B cell (primary cell): ENCODE measurements around the gene PDZRN4. TPM values are rescaled to one million over a fixed set of nuclear protein-coding genes. Genes with fewer than 3 reads are reported as not detected.

Experiments
- ATAC-seq: fragments of 200-7000 bp; cut with Tn5 transposase; one replicate; pipeline ENCODE4 v1.10.0; 2021; ENCODE audit warnings: low read depth, mild to moderate bottlenecking, moderate number of reproducible peaks, moderate library complexity
- CTCF ChIA-PET: fragments of 350-600 bp; sonication (Branson Sonifier 250); formaldehyde crosslinking; loops from one replicate; lab custom pipeline; 2021; ENCODE audit warnings: antibody characterized with exemption, inconsistent platforms; lab: Charles Lee
- POLR2A ChIA-PET: fragments of 350-600 bp; sonication (Branson Sonifier 250); formaldehyde crosslinking; loops from one replicate; lab custom pipeline; 2021; ENCODE audit warnings: antibody characterized with exemption; lab: Charles Lee
- DNase-seq: peaks from one replicate; pipeline ENCODE4 v3.0.0; 2013
- H2AFZ ChIP-seq: 2 replicates; pipeline ENCODE4 v1.6.1; 2012; ENCODE audit warnings: mild to moderate bottlenecking, low read depth, low read length; ENCODE audit not compliant: insufficient read depth, poor library complexity, severe bottlenecking
- H3K27ac ChIP-seq, 2 donors: 1 replicate in 1 of 2; 2 replicates in 1 of 2; pipeline ENCODE4 v1.5.1; 2012 to 2013; ENCODE audit warnings: low read length in 2 of 2, mild to moderate bottlenecking in 2 of 2, moderate library complexity in 1 of 2
- H3K27me3 ChIP-seq, 4 experiments: fragments of 200-600 bp in 1 of 4; sonication (generic) in 1 of 4; replicated peaks in 1 of 4; 1 replicate in 2 of 4; 2 replicates in 2 of 4; pipeline versions ENCODE4 v1.6.1 to v1.7.0; 2013 to 2016; ENCODE audit warnings: low read length in 3 of 4, mild to moderate bottlenecking in 2 of 4, mixed read lengths in 1 of 4, moderate library complexity in 1 of 4; ENCODE audit not compliant: insufficient read depth in 4 of 4, control insufficient read depth in 3 of 4; ENCODE audit errors: control extremely low read depth in 1 of 4
- H3K36me3 ChIP-seq, 2 experiments: replicated peaks in 1 of 2; 1 replicate in 1 of 2; 2 replicates in 1 of 2; pipeline versions ENCODE4 v1.6.1 to v1.7.1; 2013; ENCODE audit warnings: low read length in 1 of 2; ENCODE audit not compliant: insufficient read depth in 2 of 2, control insufficient read depth in 1 of 2; ENCODE audit errors: control extremely low read depth in 1 of 2, extremely low read depth in 1 of 2
- H3K4me1 ChIP-seq, 2 donors: fragments of 200-600 bp in 1 of 2; sonication (generic) in 1 of 2; 1 replicate in 1 of 2; 2 replicates in 1 of 2; pipeline versions ENCODE4 v1.5.1 to v1.6.1; 2013 to 2017; ENCODE audit warnings: low read length in 2 of 2; ENCODE audit not compliant: control insufficient read depth in 2 of 2, insufficient read depth in 2 of 2
- H3K4me2 ChIP-seq: replicated peaks from 2 replicates; pipeline ENCODE3; 2012; ENCODE audit warnings: mild to moderate bottlenecking, low read depth, low read length; ENCODE audit not compliant: poor library complexity, severe bottlenecking
- H3K4me3 ChIP-seq, 5 experiments: fragments of 200-600 bp in 1 of 5; sonication (generic) in 1 of 5; 1 replicate in 3 of 5; 2 replicates in 2 of 5; pipeline versions ENCODE4 v1.5.1 to v1.7.0; 2011 to 2016; ENCODE audit warnings: low read length in 4 of 5, mild to moderate bottlenecking in 4 of 5, low read depth in 2 of 5, control low read depth in 1 of 5, moderate library complexity in 1 of 5; ENCODE audit not compliant: insufficient read depth in 1 of 5; ENCODE audit errors: control extremely low read depth in 1 of 5, extremely low read depth in 1 of 5
- H3K79me2 ChIP-seq: fragments of 200-600 bp; sonication (generic); one replicate; pipeline ENCODE4 v1.6.0; 2016; ENCODE audit warnings: low read length; ENCODE audit not compliant: control insufficient read depth, insufficient read depth
- H3K9ac ChIP-seq: fragments of 200-600 bp; sonication (generic); 2 replicates; pipeline ENCODE4 v1.6.1; 2017; ENCODE audit warnings: mild to moderate bottlenecking, low read length, moderate library complexity
- H3K9me3 ChIP-seq, 3 donors: one replicate each; pipeline versions ENCODE4 v1.6.1 to v1.7.1; 2013; ENCODE audit warnings: low read length in 2 of 3; ENCODE audit not compliant: control insufficient read depth in 2 of 3, insufficient read depth in 1 of 3; ENCODE audit errors: control extremely low read depth in 1 of 3
- H4K20me1 ChIP-seq: 2 replicates; pipeline ENCODE4 v1.6.0; 2012; ENCODE audit warnings: mild to moderate bottlenecking, low read length; ENCODE audit not compliant: insufficient read depth, control insufficient read depth, poor library complexity, severe bottlenecking
- H3K27ac Mint-ChIP-seq: one replicate; pipeline ENCODE4 v1.8.0; 2021; ENCODE audit warnings: mixed read lengths
- H3K27me3 Mint-ChIP-seq: one replicate; pipeline ENCODE4 v1.8.0; 2021; ENCODE audit warnings: mixed read lengths
- H3K4me1 Mint-ChIP-seq: one replicate; pipeline ENCODE4 v1.8.0; 2021; ENCODE audit warnings: mixed read lengths
- H3K4me3 Mint-ChIP-seq: one replicate; pipeline ENCODE4 v1.8.0; 2021; ENCODE audit warnings: mixed read lengths
- H3K9me3 Mint-ChIP-seq: one replicate; pipeline ENCODE4 v1.8.0; 2022; ENCODE audit warnings: mixed read lengths; ENCODE audit not compliant: insufficient read depth
- EZH2 ChIP-seq: IDR thresholded peaks from 2 replicates; pipeline ENCODE4 v1.6.1; 2012; ENCODE audit warnings: borderline replicate concordance, low read depth, mild to moderate bottlenecking, moderate library complexity, low read length; ENCODE audit not compliant: insufficient read depth, poor library complexity, severe bottlenecking
- WGBS: methylation state at CpG from one replicate; pipeline ENCODE4 v1.1.5; 2013; ENCODE audit warnings: missing lambda C conversion rate; ENCODE audit not compliant: insufficient coverage; 5-methylcytosine and 5-hydroxymethylcytosine counted together
- intact Hi-C: fragments of 100-400 bp; cut with micrococcal nuclease; formaldehyde crosslinking; loops from one replicate; pipeline ENCODE4 v1.10.0; 2022
- polyA plus RNA-seq: library from polyadenylated mRNA; depleted of rRNA; stranded (reverse); fragments of >200 nt; gene quantifications from 2 replicates; pipeline ENCODE4 v1.2.3, GENCODE V29; 2012
- total RNA-seq, 2 donors: library from RNA; stranded (reverse); fragments of 120-200 nt in 1 of 2; gene quantifications; 1 replicate in 1 of 2; 2 replicates in 1 of 2; pipeline versions ENCODE4 v1.2.3 to v1.2.4, GENCODE V29; 2013 to 2022
- TF ChIP-seq, protein P1 (sequence below): fragments of 200-600 bp; IDR thresholded peaks from one replicate; pipeline ENCODE4 v1.8.0; 2022; ENCODE audit warnings: antibody characterized with exemption, mild to moderate bottlenecking

The PDZRN4 gene
- total and polyA plus RNA-seq, 2 donors (not counting 1 experiment from before 2014, with no cell fraction given), result not detected

DNA sequence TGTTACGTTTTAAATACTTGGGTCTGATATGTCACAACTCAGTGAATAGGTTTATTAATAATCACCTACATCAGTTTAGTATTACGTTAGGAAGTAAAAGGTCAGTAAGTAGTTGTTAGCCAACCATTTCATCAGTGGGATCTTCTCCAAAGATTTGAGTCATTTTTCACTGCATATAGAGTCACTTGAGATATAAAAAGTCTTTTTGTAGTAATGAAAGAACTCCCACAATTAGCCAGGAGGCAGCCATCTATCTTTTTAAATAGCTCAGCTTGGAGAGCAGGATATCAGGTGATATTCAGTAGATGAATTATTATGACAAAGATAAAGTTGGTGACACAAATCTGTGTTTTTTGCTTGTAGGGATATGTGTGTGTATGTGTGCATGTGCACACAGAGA is 309.3 kb downstream of the PDZRN4 start:
- Mint-ChIP-seq H3K27me3 (no peaks in the 10 kb centered on the region), H3K4me1 (no peaks in the 10 kb centered on the region), H3K27ac (no peak overlapping the region), H3K9me3 (no peaks in the 10 kb centered on the region), H3K4me3 (no peak overlapping the region)
- Histone ChIP-seq H3K36me3 (no peaks in the 10 kb centered on the region), H3K4me3 (no peak overlapping the region), H3K4me2 (no peak overlapping the region), H3K4me1 (no peaks in the 10 kb centered on the region), H2AFZ (no peak overlapping the region), H3K79me2 (no peaks in the 10 kb centered on the region), H3K27ac (no peak overlapping the region), H3K9ac (no peak overlapping the region), H3K27me3 (no peaks in the 10 kb centered on the region), H4K20me1 (no peaks in the 10 kb centered on the region), H3K9me3 (no peaks in the 10 kb centered on the region)
- no CpG with 5 or more reads among the region's 2 CpGs for WGBS
- ATAC-seq (no peak), DNase-seq (no peak)
- CTCF ChIA-PET, result interaction anchor here (0.9 kb wide), 1 partner anchor 528 kb away, joined by 3 read pairs; no protein-coding TSS in a partner anchor
- intact Hi-C loops, result no loop called here
- POLR2A ChIA-PET, result no interaction called here
- TF ChIP-seq EZH2, result no peak
- TF ChIP-seq, protein P1, sequence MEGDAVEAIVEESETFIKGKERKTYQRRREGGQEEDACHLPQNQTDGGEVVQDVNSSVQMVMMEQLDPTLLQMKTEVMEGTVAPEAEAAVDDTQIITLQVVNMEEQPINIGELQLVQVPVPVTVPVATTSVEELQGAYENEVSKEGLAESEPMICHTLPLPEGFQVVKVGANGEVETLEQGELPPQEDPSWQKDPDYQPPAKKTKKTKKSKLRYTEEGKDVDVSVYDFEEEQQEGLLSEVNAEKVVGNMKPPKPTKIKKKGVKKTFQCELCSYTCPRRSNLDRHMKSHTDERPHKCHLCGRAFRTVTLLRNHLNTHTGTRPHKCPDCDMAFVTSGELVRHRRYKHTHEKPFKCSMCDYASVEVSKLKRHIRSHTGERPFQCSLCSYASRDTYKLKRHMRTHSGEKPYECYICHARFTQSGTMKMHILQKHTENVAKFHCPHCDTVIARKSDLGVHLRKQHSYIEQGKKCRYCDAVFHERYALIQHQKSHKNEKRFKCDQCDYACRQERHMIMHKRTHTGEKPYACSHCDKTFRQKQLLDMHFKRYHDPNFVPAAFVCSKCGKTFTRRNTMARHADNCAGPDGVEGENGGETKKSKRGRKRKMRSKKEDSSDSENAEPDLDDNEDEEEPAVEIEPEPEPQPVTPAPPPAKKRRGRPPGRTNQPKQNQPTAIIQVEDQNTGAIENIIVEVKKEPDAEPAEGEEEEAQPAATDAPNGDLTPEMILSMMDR, result no peak

GRCh38 chr12:41504976-41505375 is 316.9 kb downstream of the PDZRN4 start:
- Mint-ChIP-seq H3K4me3 (no peak overlapping the region), H3K4me1 (peaks cover 2% of the 10 kb centered on the region), H3K27ac (no peak overlapping the region), H3K27me3 (peaks cover 9% of the 10 kb centered on the region), H3K9me3 (no peaks in the 10 kb centered on the region)
- ATAC-seq (no peak), DNase-seq (no peak)
- WGBS, result 75% methylated on average over 3 of the region's 6 CpGs
- peaks cover 0 to 4% (median 0%) of the 10 kb centered on the region in 4 experiments for H3K27me3 ChIP-seq
- no peaks in the 10 kb centered on the region for H3K4me1 ChIP-seq
- CTCF ChIA-PET, result no interaction called here
- no peak for TF ChIP-seq EZH2
- TF ChIP-seq, protein P1, result no peak
- no peaks in the 10 kb centered on the region for H3K79me2 ChIP-seq
- H3K4me3 ChIP-seq, result no peak overlapping the region
- POLR2A ChIA-PET, result no interaction called here
- no peak overlapping the region for H3K4me2 ChIP-seq
- no peak overlapping the region for H3K9ac ChIP-seq
- H3K36me3 ChIP-seq, result no peaks in the 10 kb centered on the region
- no peak overlapping the region for H2AFZ ChIP-seq
- intact Hi-C loops, result no loop called here
- no peak overlapping the region for H3K27ac ChIP-seq
- no peaks in the 10 kb centered on the region for H3K9me3 ChIP-seq
- no peaks in the 10 kb centered on the region for H4K20me1 ChIP-seq
